ENCODE results near the gene RABGGTB.
"Not testable (repeated sequence)": the region's sequence is repeated elsewhere in the genome, so short reads cannot be mapped to it uniquely, and the experiment has no call there.

- TF ChIP-seq CTCF (IDR thresholded peaks at IDR 0.05; ENCODE audit: low read depth, low read length, missing input control); MAX (IDR thresholded peaks at IDR 0.05); TAF1 (conservative IDR thresholded peaks at IDR 0.05); HNF4A (conservative IDR thresholded peaks at IDR 0.05); ATF3 (IDR thresholded peaks at IDR 0.05); REST (IDR thresholded peaks at IDR 0.05); GABPA (IDR thresholded peaks at IDR 0.05 in 1 of 2, conservative IDR thresholded peaks at IDR 0.05 in 1 of 2); FOXA1 (IDR thresholded peaks at IDR 0.05); JUND (IDR thresholded peaks at IDR 0.05); SP1 (IDR thresholded peaks at IDR 0.05): not testable (repeated sequence)
Measured at GRCh38 chr1:75757210-75757609, 28.8 kb upstream of the RABGGTB start.

Data from liver (tissue), 3 donors.